KOPT-K1 (cell line): Measurements from ENCODE around the gene SELENOO.

Experiments used
- H3K27ac ChIP-seq: fragments of 200-600 bp; sonication (generic); 2 replicates; pipeline ENCODE4 v1.5.1; 2016; ENCODE audit warnings: antibody characterized with exemption, mild to moderate bottlenecking, low read depth, low read length; ENCODE audit not compliant: poor library complexity, severe bottlenecking
- H3K36me3 ChIP-seq: fragments of 200-600 bp; sonication (generic); 2 replicates; pipeline ENCODE4 v1.5.1; 2017; ENCODE audit warnings: antibody characterized with exemption, mild to moderate bottlenecking, low read length, moderate library complexity; ENCODE audit not compliant: insufficient read depth
- H3K9me3 ChIP-seq: fragments of 200-600 bp; sonication (generic); 2 replicates; pipeline ENCODE4 v1.5.1; 2017; ENCODE audit warnings: antibody characterized with exemption, low read length, mild to moderate bottlenecking; ENCODE audit not compliant: insufficient read depth, poor library complexity, severe bottlenecking

SELENOO gene

DNA sequence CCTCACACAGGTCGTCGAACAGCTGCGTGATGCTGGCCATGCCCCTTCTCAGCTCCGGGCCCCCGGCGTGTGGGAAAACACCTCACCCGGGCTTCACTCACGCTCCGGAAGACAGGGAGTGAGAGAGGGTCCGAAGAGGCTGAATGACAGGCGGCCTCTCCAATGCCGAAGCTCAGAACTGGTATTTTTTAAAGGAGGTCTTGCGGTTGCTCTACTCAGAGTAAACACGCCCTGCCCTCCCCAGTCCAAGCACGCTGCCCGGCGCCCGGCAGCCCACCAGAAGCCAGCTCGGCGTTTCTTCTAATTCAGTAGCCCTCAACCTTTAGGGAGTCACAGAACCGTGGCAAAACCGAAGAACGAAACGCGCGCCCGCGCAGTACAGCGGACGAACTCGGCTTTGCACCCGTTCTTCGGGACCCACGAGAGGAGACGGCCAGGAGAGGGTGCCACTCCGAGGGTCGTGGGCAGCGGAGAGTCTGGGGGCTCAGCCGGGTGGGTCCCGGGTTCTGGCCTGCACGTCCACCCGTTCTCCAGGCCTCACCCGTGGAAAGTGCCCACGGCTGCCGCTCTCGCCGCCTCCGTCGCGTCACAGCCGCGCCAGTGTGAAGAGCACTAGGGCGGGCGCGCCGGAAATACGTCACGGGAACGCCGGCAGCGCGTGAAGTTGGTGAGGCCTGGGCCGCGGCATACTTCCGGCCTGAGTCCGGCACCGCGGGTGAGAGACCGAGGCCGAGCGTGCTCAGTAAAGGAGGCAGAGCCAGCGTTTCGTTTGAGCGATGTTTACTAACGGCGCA, 43.8 kb downstream of the SELENOO start, which contains the start of gene TUBGCP6:
TSS of gene TUBGCP6 (minus strand) at position 604 of the 794 bp plus-strand sequence. CDS start at position 40, 564 bp downstream.
- Histone ChIP-seq H3K36me3 (peaks cover 36% of the 10 kb centered on the region), H3K9me3 (no peaks in the 10 kb centered on the region), H3K27ac (peak within 1 kb of the TSS; percentile 82)

DNA sequence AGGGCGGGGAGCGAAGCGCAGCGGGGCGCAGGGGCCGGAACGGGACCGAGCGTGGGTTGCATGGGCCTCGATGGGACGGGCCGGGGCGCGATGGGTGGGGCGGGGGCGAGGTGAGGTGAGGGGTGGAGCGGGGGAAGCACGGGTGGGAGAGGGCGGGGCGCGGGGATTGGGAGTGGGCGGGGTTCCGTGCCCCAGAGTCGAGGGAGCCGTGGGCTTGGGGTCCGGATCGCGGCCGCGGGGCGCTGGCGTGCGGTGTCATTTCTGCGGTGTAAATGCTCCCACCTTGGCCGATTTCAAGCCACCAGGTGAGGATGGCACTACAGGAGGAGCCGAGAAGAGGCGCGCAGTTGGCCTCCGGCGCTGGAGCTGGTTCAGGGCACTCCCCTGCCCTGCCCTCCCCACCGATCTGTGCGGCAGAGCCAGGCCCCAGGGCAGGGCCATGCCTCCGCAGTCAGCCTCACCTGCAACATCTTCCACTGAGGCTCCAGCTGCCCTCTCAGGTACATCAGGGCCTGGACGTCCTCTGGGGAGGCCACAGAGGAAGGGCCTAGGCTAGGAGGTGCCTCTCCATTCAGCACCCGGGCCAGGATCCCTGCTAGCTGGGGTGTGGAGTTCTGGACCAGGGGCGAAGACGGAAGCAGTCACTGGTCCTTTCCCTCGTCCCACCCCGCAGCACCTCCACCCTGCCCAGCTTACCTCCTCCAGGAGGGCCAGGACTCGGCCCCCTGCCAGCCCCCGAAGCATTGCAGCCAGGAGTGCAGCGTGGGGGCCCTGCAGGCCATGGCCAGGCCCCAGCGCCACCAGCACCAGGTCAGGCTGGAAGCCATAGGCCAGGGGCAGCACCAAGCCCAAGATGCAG, 44.6 kb downstream of the SELENOO start:
- no peaks in the 10 kb centered on the region for H3K9me3 ChIP-seq
- H3K36me3 ChIP-seq, result peaks cover 28% of the 10 kb centered on the region
- peak overlapping the region; percentile 82 for H3K27ac ChIP-seq

DNA sequence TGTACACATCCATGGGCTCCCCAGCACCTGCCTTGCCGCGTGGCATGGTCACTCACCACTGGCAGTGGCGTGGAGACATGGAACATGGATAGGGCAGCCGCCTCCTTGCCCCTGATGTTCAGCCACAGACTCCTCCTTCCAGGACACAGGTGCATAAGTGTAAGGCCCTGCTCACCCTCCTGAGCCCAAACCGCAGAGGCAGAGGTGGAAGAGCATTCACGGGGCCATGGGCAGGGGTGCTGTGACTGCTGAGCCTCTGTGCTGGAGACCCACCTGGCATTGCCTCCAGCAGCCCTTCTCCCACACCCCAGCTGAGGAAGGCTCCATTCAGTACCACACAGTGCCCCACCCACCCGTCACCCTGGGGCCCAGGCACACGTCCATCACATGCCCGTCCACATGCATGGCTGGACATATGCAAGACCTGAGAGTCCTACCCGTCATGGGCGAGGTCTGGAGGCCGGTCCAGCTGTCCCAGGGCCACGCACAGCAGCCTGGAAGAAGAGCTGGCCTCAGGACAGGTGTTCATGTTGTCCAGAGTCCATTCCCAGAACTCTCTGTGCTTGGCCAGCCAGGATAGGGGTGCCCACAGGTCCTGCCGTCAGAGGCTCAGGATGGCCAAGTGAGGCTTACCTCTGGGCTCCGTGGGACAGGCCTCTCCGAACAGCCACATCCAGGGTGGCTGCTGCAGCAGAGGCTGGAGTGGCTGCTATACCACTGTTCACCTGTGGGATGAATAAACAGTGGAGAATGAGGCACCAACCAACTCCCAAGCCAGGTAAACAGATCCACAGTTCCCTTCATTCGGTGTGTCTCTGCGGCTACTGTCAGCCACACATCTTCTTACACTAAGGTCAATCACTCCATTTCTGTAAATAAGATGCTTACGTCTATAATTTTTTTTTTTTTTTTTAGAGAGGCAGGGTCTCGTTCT, 45.7 kb downstream of the SELENOO start:
- peaks cover 24% of the 10 kb centered on the region for H3K36me3 ChIP-seq
- H3K9me3 ChIP-seq, result no peaks in the 10 kb centered on the region
- no peak overlapping the region for H3K27ac ChIP-seq

DNA sequence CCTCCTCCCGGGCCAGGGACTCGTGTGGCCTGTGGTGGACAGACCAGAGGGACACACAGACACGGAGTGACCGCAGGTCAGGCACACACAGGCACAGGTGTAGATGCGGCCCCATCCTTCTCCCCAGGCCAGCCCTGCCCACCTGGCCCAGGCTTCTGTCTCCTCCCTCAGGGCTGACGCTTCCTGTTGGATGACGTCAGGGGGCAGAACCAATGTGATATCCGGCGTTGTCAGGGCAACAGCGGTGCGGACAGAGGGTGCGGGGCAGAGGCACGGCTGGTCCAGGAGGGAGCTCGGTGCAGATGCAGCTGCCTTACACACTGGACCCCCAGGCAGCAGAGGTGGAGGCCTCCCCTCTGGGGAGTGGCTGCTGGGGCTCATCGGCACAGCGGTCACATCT, 46.9 kb downstream of the SELENOO start:
- Histone ChIP-seq H3K27ac (no peak overlapping the region), H3K36me3 (peaks cover 24% of the 10 kb centered on the region)

DNA sequence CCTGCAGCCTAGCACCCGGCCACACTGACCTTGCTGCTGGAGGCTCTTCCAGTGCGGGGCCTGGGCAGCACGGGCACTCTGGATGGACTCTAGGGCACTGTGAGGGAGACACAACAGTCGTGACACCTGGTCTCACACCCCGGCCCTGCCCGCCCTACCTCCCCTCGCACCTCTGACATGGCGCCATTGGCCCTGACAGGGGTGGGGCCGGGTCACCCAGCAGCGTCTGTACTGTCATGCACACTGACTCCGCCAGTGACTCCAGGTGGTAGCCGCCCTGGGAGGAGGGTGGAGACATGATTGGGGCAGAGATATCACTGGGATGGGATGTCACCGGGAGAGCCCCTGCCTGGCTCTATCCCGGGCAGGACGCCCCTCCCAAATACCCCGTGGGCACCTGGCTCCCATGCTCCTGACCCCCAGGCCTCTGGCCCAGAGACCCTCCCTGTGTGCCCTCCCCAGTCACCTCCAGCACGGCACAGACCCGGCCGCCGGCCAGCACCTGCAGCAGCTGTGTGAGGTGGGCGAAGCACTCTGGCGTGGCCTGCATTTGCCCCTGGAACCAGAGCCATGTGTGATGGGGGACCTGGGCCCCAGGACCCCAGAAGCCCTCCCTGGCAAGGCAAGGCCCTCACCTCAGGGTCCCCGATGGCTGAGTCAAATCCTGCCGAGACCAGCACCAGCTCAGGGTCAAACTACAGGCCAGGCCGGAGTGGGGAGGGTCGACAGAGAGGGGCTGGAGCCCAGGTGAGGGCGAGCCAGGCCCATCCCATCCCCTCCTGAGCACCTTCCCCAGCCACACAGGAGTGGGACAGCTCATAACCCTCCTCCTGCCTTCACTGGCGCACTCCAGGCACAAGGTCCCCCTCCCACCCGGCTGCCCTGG, 47.6 kb downstream of the SELENOO start:
- Histone ChIP-seq H3K36me3 (peaks cover 24% of the 10 kb centered on the region), H3K9me3 (no peaks in the 10 kb centered on the region), H3K27ac (no peak overlapping the region)

More for the DNA sequence above, 46.9 kb downstream of the SELENOO start:
- no peaks in the 10 kb centered on the region for H3K9me3 ChIP-seq

DNA sequence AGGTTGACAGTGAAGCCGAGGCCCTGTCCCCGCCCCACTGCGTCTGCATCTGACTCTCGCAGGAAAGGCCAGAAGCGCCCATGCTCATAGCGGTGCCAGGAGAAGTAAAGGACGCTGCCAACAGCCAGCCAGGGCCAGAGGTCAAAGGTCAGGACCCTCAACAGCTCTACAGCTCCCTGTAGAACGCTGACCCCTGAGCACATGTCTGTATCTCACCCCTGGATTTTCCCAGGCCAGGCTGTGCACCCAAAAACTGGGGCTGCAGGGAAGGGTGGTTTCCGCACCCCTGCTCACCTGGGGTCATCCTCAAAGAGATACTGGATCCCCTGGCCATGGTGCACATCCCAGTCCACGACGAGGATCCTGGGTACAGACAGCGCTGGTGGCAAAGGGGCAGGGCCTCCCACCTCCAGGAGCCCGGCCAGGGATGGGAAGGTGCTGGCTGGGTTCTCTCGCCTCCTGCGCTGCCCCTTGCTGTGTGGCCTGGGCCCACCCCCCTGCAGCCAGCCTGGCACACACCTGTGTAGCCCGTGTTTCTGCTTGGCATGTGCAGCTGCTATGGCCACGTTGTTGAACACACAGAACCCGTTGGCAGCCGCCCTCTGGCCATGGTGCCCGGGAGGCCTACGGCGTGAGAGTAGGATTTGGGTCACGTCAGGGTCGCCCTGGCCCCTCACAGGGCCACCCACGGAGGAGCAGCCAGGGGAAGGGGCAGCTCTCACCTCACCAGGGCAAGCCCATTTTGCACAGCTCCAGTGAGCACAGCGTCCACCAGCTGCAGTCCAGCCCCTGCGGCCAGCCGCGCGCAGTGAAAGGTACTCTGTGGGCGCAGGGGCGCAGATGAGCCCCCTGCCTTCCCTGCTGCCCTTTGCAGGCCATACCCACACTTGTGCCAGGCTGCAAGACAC, 48.8 kb downstream of the SELENOO start:
- peaks cover 24% of the 10 kb centered on the region for H3K36me3 ChIP-seq
- peak overlapping the region; percentile 53 for H3K27ac ChIP-seq
- H3K9me3 ChIP-seq, result no peaks in the 10 kb centered on the region

DNA sequence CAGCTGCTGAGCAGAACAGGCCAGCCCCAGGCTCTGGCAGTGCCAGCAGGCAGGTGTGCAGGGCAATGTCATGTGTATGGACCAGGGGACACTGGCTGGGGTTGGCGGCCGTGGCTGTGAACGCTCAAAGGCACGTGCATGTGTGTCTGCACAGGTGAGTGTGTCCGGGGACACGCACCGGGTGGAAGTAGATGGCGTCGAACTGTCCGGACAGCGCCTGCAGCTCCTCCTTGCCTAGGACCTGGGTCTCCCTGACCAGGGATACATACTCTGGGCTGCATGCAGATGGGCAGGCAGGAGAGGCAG, 49.4 kb downstream of the SELENOO start:
- peak overlapping the region; percentile 53 for H3K27ac ChIP-seq
- peaks cover 24% of the 10 kb centered on the region for H3K36me3 ChIP-seq

DNA sequence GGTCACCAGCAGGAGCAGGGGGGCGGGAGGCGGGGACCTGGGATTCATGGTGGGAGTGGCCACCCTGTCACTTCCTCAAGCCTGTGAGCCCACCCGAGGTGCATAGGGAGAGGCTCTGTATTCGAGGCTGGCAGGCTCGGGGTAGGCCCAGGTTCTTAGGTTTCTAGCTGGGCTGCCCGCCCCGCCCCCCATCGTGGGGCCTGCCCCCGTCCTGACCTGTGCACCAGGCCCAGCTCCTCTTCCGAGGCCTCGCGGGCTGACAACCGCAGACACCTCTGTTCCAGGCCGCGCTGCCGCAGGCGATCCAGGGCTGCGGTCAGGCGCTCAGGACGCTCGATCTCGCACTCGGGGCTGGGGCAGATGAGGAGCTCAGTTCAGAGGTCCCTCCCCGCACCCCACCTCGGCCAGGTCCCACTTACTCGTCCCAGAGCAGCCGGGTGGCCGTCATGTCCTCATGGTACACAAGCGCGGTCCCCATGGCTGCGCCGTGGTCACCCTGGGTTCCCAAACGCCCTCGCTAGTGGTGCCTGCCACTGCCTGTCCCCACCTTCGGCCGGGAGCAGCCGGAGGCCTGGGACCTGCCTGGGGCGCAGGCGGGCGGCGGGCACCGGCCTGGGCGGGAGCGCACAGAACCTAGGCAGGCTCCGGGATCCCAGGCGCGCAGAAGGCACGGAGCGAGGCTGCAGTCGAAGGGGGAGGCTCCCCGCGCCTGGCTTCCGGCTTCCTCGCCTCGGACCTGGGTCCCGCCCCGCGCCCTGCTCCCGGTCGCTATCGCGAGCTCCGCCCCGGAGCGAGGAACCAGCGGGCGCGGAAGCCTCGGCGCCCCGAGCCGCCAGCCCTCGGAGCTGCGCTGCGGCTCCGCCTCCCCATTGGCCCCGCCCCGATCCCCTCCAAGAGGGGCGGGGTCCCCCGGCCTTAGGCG, 50.0 kb downstream of the SELENOO start, which contains the start of gene HDAC10:
TSS of gene HDAC10 (minus strand) at position 711 of the 922 bp plus-strand sequence. CDS start at position 478, 233 bp downstream.
- H3K9me3 ChIP-seq, result no peaks in the 10 kb centered on the region
- H3K27ac ChIP-seq, result peak within 1 kb of the TSS; percentile 53
- H3K36me3 ChIP-seq, result peaks cover 23% of the 10 kb centered on the region

More for the DNA sequence above, 49.4 kb downstream of the SELENOO start:
- H3K9me3 ChIP-seq, result no peaks in the 10 kb centered on the region

DNA sequence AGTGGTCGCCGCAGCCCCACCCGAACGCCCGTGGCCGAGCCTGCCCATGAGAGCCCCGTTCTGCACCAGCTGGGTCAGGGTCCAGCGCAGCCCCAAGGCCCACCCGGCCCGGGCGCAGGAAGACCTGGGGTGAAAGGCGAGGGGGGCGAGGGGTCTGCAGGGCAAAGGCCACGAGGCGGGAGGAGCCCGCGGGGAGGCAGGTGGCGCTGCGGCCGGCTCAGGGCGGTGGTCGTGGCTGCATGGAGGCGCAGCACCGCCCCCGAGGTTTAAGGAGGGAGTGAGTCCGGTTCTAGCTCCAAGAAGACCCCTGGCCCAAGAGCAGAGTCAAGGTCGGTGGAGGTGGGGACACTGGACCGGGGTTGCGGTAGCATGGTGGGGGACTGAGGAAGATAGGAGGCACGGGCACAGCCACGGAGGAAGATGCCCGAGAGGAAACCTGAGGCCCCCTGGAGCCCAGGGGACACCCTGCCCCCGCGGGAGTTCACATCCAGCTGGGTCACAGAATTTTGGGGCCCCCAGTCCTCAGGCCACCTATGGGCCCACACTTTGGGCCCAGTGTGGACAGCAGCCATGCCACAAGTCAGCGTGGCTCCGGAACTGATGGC, 50.8 kb downstream of the SELENOO start:
- no peak overlapping the region for H3K27ac ChIP-seq
- peaks cover 16% of the 10 kb centered on the region for H3K36me3 ChIP-seq
- no peaks in the 10 kb centered on the region for H3K9me3 ChIP-seq

DNA sequence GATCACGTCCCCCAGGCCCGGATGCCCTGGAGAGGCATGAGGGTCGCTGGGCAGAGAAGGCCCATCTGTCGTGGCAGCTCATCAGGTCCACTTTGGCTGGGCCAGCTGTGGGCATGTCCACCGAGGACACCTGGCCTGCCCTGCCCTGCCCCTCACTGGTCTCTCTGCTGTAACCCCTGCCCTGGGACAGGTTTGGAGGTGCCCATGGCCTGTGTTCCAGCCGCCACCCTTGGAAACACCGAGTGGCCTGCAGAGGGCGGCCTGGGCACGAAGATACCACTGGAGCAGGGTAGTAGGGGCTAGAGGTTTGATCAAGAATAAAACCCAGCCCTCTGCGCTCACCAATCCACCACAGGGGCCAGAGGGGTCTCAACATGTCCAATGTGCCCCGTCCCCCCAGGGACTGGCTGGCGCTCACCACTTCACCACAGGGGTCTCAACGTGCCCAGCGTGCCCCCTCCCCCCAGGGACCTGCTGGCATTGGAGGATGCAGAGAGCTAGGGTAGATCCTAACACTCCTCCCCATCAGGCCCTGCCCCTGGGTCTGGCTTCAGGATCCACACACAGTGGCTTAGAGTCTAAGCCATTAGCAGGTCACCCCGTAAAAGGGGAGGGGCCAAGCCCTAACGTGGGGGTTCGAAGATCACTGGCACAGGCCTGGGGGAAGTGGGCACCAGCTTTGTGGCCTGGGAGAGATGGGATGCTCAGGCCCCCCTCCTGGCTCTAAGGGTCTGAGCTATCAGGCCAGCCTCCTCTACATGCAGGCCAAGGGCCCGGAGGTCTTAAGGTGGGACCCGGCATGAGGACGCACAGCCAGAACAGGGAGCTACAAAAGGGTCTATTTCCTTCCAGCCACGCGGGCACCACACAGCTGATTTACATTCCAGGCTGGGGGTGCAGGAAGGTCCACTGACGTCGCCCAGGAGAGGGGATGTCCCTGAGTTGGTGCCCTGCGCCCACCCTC, 51.6 kb downstream of the SELENOO start:
- no peak overlapping the region for H3K27ac ChIP-seq
- H3K9me3 ChIP-seq, result no peaks in the 10 kb centered on the region
- peaks cover 8% of the 10 kb centered on the region; the same call in 1 of the 2 replicates for H3K36me3 ChIP-seq
